Spleen (tissue), 11 donors: ENCODE results near the gene TPO. TPM values are rescaled to one million over a fixed set of nuclear protein-coding genes. Genes with fewer than 3 reads are reported as not detected.

Source experiments
- DNase-seq: peaks from one replicate; pipeline ENCODE4 v3.0.0-alpha.2; 2020
- H3K27ac ChIP-seq, 8 donors: fragments of 200-600 bp; sonication (generic) in 7 of 8; 1 replicate in 4 of 8; 2 replicates in 4 of 8; pipeline versions ENCODE4 v1.5.0 to v1.8.0; 2016 to 2021; ENCODE audit warnings: inconsistent platforms in 4 of 8, mild to moderate bottlenecking in 4 of 8, moderate library complexity in 1 of 8
- H3K27me3 ChIP-seq, 7 donors: fragments of 200-600 bp; sonication (generic) in 6 of 7; replicated peaks in 1 of 7; 1 replicate in 4 of 7; 2 replicates in 3 of 7; pipeline versions ENCODE4 v1.5.0 to v1.8.0; 2016 to 2021; ENCODE audit warnings: inconsistent platforms in 3 of 7, mild to moderate bottlenecking in 1 of 7
- H3K36me3 ChIP-seq, 6 donors: fragments of 200-600 bp; sonication (generic) in 5 of 6; 1 replicate in 4 of 6; 2 replicates in 2 of 6; pipeline versions ENCODE4 v1.5.0 to v1.8.0; 2016 to 2021; ENCODE audit warnings: inconsistent platforms in 2 of 6
- H3K4me1 ChIP-seq, 6 donors: fragments of 200-600 bp; sonication (generic) in 5 of 6; 1 replicate in 3 of 6; 2 replicates in 3 of 6; pipeline versions ENCODE4 v1.5.0 to v1.8.0; 2016 to 2021; ENCODE audit warnings: inconsistent platforms in 3 of 6
- H3K4me3 ChIP-seq, 8 donors: fragments of 200-600 bp; sonication (generic) in 7 of 8; 1 replicate in 4 of 8; 2 replicates in 4 of 8; pipeline versions ENCODE4 v1.5.0 to v1.8.0; 2016 to 2021; ENCODE audit warnings: inconsistent platforms in 4 of 8, mild to moderate bottlenecking in 4 of 8, moderate library complexity in 2 of 8
- H3K9me3 ChIP-seq, 8 donors: fragments of 200-600 bp; sonication (generic) in 7 of 8; 1 replicate in 4 of 8; 2 replicates in 4 of 8; pipeline versions ENCODE4 v1.5.0 to v1.8.0; 2016 to 2021; ENCODE audit warnings: inconsistent platforms in 4 of 8
- POLR2A ChIP-seq, 3 donors: fragments of 450-650 bp; IDR thresholded peaks; one replicate each; pipeline ENCODE4 v1.5.1; 2017; ENCODE audit warnings: antibody characterized with exemption in 3 of 3, mild to moderate bottlenecking in 1 of 3
- POLR2AphosphoS5 ChIP-seq, 3 donors: sonication (generic); formaldehyde crosslinking; IDR thresholded peaks; one replicate each; pipeline ENCODE4 v1.5.1; 2017; ENCODE audit warnings: antibody characterized with exemption in 3 of 3
- WGBS, 5 donors: extraction: QIAGEN DNeasy Blood & Tissue Kit in 3 of 5; methylation state at CpG; one replicate each; pipeline versions ENCODE4 v1.1.5 to v1.1.7; 2013 to 2018; 5-methylcytosine and 5-hydroxymethylcytosine counted together
- intact Hi-C: fragments of 100-400 bp; cut with DNase I; formaldehyde crosslinking; loops from one replicate; pipeline ENCODE4 v1.15.0; 2023; ENCODE audit warnings: low total_unique reads
- polyA plus RNA-seq, 3 donors: library from polyadenylated mRNA; stranded (reverse); fragments of 200-250 nt; gene quantifications; one replicate each; pipeline ENCODE4 v1.2.1, GENCODE V29; 2013
- total RNA-seq, 7 donors: library from RNA; depleted of rRNA in 3 of 7; stranded (reverse); fragments of >200 nt in 3 of 7; fragmentation: NEBNext Ultra II Directional in 4 of 7; extraction: Animal tissue kit (Norgen Biotek cat#: 25700) in 4 of 7; gene quantifications; one replicate each; pipeline versions ENCODE4 v1.1.0 to v1.2.1, GENCODE V29; 2016 to 2021
- TF ChIP-seq, protein P1 (sequence below), 11 experiments: fragments of 200-600 bp in 7 of 11; fragments of 450-650 bp in 4 of 11; sonication (generic) in 4 of 11; IDR thresholded peaks in 8 of 11; conservative IDR thresholded peaks in 3 of 11; 1 replicate in 7 of 11; 2 replicates in 4 of 11; pipeline versions ENCODE4 v1.4.0 to v1.8.0; 2016 to 2021; ENCODE audit warnings: antibody characterized with exemption in 11 of 11, inconsistent platforms in 4 of 11, mild to moderate bottlenecking in 1 of 11
- donor health status: healthy with polysubstance abuse.
- donor health status: DM: no; HTN: no; CAD: no; lungs with moderate emphysema.
- donor health status: DM: no; HTN: no; CAD: no.
- donor health status: Bipolar disorder and iron deficiency.
- donor health status: healthy.
- donor health status: DM: no; HTN: no; CAD: no.
- donor health status: DM: yes; HTN: yes; CAD: no.

The TPO gene
- total and polyA plus RNA-seq, 10 donors: 14.4 to 127 (median 49.0) TPM

DNA sequence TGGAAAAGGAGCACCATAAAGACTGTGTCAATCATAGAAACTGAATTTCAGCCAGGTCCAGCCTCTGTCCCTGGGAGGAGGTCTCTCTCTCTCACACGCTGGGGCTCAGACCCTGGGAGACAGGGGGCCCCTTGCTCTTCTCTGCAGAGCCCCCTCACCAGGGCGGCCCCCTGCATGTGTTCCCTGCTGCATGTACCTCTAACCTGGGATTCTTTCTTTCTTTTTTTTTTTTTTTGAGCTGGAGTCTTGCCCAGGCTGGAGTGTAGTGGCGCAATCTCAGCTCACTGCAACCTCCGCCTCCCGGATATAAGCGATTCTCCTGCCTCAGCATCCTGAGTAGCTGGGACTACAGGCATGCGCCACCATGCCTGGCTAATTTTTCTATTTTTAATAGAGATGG lies 46.5 kb downstream of the TPO start:
- peaks cover 0 to 18% (median 0%) of the 10 kb centered on the region in 6 donors for H3K36me3 ChIP-seq
- DNase-seq: no peak
- intact Hi-C loops: no loop called here
- H3K27ac ChIP-seq: peak overlapping the region in 2 of 8 donors; percentile 20 to 29
- H3K4me1 ChIP-seq: peaks cover 0 to 7% (median 0%) of the 10 kb centered on the region in 6 donors
- 48 to 65% (median 54%) methylated on average over 7 of the region's 7 CpGs for whole genome bisulfite sequencing, 5 donors
- peaks cover 0 to 5% (median 0%) of the 10 kb centered on the region in 7 donors for H3K27me3 ChIP-seq
- no peaks in the 10 kb centered on the region for H3K9me3 ChIP-seq
- H3K4me3 ChIP-seq: no peak overlapping the region
- TF ChIP-seq POLR2A (IDR thresholded peaks at IDR 0.05) (no peak), POLR2AphosphoS5 (IDR thresholded peaks at IDR 0.05) (no peak)
- TF ChIP-seq, protein P1, sequence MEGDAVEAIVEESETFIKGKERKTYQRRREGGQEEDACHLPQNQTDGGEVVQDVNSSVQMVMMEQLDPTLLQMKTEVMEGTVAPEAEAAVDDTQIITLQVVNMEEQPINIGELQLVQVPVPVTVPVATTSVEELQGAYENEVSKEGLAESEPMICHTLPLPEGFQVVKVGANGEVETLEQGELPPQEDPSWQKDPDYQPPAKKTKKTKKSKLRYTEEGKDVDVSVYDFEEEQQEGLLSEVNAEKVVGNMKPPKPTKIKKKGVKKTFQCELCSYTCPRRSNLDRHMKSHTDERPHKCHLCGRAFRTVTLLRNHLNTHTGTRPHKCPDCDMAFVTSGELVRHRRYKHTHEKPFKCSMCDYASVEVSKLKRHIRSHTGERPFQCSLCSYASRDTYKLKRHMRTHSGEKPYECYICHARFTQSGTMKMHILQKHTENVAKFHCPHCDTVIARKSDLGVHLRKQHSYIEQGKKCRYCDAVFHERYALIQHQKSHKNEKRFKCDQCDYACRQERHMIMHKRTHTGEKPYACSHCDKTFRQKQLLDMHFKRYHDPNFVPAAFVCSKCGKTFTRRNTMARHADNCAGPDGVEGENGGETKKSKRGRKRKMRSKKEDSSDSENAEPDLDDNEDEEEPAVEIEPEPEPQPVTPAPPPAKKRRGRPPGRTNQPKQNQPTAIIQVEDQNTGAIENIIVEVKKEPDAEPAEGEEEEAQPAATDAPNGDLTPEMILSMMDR (IDR thresholded peaks at IDR 0.05 in 8 of 11, conservative IDR thresholded peaks at IDR 0.05 in 3 of 11): no peak

DNA sequence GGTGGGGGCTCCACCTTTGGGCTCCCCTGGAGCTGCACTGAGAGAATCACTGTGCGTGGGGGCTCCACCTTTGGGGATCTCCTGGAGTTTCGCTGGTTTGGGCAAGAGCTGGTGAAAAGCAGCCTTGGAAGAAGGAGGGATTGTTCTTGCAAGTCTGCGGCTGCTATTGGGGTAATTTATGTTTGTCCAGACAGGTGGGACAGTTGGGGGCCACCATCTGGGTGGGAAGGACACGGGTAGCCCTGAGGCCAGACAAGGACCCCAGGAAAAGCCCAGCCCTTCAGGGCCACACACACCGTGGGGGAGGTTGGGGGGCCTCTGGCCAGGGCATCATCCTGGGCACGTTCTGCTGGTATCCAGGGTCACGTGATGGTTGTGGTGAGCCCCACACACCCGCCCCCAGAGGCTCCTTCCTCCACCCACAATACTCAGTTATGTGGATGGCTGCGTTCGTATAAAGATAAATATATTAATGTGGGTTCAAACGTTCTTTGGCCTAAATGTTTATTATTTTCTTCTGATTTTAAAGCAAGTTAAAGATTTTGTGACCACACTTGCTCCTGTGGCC lies 47.7 kb downstream of the TPO start:
- peaks cover 0 to 7% (median 0%) of the 10 kb centered on the region in 6 donors for H3K4me1 ChIP-seq
- H3K9me3 ChIP-seq: no peaks in the 10 kb centered on the region
- no peak for DNase-seq
- TF ChIP-seq, protein P1 (IDR thresholded peaks at IDR 0.05 in 8 of 11, conservative IDR thresholded peaks at IDR 0.05 in 3 of 11): no peak
- TF ChIP-seq POLR2AphosphoS5 (IDR thresholded peaks at IDR 0.05) (no peak), POLR2A (IDR thresholded peaks at IDR 0.05) (no peak)
- no peak overlapping the region for H3K27ac ChIP-seq
- intact Hi-C loops: no loop called here
- H3K27me3 ChIP-seq: peaks cover 0 to 5% (median 0%) of the 10 kb centered on the region in 7 donors
- 69 to 79% (median 70%) methylated on average over 10 to 11 of the region's 11 CpGs for WGBS, 5 donors
- H3K36me3 ChIP-seq: peaks cover 0 to 12% (median 0%) of the 10 kb centered on the region in 6 donors
- H3K4me3 ChIP-seq: no peak overlapping the region

DNA sequence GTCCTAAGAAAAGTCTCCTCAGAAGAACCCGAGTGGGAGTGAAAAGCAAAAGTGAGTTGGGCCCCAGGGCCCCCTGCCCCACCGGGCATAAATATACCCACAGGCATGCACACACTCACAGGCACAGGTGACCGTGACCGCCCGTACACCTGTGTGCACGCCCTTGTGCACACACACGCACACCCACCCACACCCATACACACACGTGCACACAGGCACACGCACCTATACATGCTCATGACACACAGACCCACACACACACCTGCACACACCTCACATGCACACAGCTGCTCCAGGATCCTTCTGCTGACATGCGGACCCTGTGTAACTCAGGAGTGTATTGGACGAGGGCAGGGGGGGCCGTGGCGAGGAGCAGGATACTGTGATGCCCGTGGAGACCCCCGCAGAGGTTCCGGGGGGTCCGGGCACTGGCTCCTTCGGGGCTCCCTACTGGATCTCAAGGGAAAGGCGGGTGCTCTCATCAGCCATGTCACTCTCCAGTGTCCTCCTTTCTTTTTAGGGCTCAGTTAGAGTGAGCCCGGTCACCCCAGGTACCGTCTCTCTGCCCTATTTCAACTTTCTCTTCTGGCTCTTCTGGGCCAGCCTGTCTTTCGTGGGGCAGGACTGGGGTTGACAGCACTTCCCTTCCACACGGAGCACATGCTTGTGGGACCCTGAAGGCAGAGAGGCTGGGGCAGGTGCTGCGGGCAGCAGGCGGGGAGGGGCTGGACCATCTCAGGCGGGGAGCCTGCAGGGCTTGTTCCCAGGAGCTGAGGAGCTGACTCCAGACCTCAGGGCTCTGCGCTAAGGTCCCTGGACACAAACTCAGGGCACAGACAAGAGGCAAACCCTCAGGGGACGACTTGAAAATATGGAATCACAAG lies 48.5 kb downstream of the TPO start:
- 74 to 81% (median 80%) methylated on average over 21 to 28 of the region's 28 CpGs for WGBS, 5 donors
- TF ChIP-seq POLR2AphosphoS5 (IDR thresholded peaks at IDR 0.05) (no peak), POLR2A (IDR thresholded peaks at IDR 0.05) (no peak)
- TF ChIP-seq, protein P1 (IDR thresholded peaks at IDR 0.05 in 8 of 11, conservative IDR thresholded peaks at IDR 0.05 in 3 of 11): no peak
- Histone ChIP-seq H3K9me3 (no peaks in the 10 kb centered on the region), H3K4me1 (peaks cover 0 to 7% (median 0%) of the 10 kb centered on the region in 6 donors), H3K27ac (no peak overlapping the region), H3K4me3 (no peak overlapping the region), H3K36me3 (peaks cover 0 to 12% (median 0%) of the 10 kb centered on the region in 6 donors), H3K27me3 (peaks cover 0 to 5% (median 0%) of the 10 kb centered on the region in 7 donors)
- no peak for DNase-seq
- intact Hi-C loops: no loop called here

DNA sequence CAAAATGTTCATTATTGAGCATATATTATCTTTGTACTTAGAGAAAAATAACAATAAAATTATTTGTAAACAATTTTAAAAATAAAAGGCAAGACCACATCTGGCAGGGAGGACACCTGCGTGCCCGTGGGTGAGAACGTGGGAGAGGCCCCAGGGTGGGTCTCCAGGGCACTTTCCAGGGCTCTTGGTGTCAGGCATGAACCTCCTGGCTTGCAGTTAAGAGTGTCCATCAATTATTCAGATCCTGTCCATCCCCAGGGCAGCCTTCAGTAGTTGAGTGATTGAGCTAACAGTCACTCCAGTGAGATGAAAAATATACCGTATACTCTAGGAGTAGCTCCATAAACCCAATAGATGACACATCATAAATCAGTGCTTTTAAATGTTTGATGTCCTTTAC lies 49.7 kb downstream of the TPO start:
- TF ChIP-seq, protein P1 (IDR thresholded peaks at IDR 0.05 in 8 of 11, conservative IDR thresholded peaks at IDR 0.05 in 3 of 11): no peak
- no peak for TF ChIP-seq POLR2AphosphoS5 (IDR thresholded peaks at IDR 0.05)
- TF ChIP-seq POLR2A (IDR thresholded peaks at IDR 0.05): no peak
- no peak overlapping the region for H3K4me3 ChIP-seq
- DNase-seq: no peak
- peaks cover 0 to 12% (median 0%) of the 10 kb centered on the region in 6 donors for H3K36me3 ChIP-seq
- H3K27me3 ChIP-seq: peaks cover 0 to 5% (median 0%) of the 10 kb centered on the region in 7 donors
- 68 to 85% (median 70%) methylated on average over 4 of the region's 4 CpGs for WGBS, 5 donors
- H3K4me1 ChIP-seq: peaks cover 0 to 7% (median 0%) of the 10 kb centered on the region in 6 donors
- no peak overlapping the region for H3K27ac ChIP-seq
- H3K9me3 ChIP-seq: no peaks in the 10 kb centered on the region
- intact Hi-C loops: no loop called here
